A673 (cell line): ENCODE results near the gene KCND1.

ENCODE experiments used
- EZH2 ChIP-seq: fragments of 200-600 bp; sonication (generic); IDR thresholded peaks from 2 replicates; pipeline ENCODE4 v1.6.1; 2017; ENCODE audit warnings: borderline replicate concordance, low read depth, mild to moderate bottlenecking, mixed read lengths, antibody characterized with exemption, low read length; ENCODE audit not compliant: poor library complexity, severe bottlenecking
- TF ChIP-seq, protein P1 (sequence below): fragments of 300-800, 200-600 bp; sonication (generic); conservative IDR thresholded peaks from 2 replicates; pipeline ENCODE4 v1.5.1; 2017; ENCODE audit warnings: low read depth, mild to moderate bottlenecking, antibody characterized with exemption, low read length, moderate library complexity, mixed read lengths

DNA sequence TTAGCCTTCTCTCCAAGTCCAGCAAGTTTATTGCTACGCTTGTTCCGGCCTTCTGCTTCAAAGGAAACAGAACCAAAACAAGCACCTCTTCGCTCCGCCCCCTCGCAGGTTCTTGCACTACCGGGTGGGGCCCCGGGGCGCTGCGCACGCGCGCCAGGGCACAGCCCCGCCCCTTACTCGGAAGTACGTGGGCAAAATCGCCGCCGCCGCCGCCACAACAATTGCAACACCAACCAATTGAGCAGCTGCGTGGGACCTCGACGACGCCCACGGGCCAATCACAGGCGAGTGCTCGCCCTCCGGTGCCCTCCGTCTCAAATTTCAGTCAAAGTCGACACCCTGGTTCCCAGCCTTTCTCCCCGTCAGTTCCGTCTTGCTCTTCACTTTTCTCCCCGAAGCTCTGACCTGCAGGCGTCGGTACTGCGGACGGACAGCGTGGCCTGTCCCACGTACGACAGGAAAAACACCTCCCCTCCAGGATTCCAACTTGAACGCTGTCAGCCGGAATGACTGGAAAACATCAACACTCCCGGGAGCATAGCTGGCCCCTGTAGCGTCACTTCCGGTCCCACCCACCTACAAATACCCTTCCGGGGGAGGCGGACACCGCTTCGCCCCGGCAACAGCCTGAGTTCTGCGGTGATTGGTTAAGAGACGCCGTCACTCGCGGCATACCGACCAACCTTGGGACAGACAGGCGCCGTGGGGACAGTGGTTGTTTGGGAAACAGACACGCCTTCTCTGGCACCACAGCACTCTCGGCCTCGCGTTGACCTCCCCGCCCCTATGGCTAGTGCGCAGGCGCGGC lies 13.6 kb downstream of the KCND1 start:
- TF ChIP-seq, protein P1, sequence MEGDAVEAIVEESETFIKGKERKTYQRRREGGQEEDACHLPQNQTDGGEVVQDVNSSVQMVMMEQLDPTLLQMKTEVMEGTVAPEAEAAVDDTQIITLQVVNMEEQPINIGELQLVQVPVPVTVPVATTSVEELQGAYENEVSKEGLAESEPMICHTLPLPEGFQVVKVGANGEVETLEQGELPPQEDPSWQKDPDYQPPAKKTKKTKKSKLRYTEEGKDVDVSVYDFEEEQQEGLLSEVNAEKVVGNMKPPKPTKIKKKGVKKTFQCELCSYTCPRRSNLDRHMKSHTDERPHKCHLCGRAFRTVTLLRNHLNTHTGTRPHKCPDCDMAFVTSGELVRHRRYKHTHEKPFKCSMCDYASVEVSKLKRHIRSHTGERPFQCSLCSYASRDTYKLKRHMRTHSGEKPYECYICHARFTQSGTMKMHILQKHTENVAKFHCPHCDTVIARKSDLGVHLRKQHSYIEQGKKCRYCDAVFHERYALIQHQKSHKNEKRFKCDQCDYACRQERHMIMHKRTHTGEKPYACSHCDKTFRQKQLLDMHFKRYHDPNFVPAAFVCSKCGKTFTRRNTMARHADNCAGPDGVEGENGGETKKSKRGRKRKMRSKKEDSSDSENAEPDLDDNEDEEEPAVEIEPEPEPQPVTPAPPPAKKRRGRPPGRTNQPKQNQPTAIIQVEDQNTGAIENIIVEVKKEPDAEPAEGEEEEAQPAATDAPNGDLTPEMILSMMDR, result no peak
- TF ChIP-seq EZH2, result no peak
